Peyer's patch (tissue), 4 donors: ENCODE data around the gene MTCL1.
A peak's percentile ranks its signal among the peaks of the same experiment; 100 is the strongest.

ENCODE experiments used
- CTCF ChIP-seq, 6 experiments: fragments of 450-650 bp in 4 of 6; fragments of 200-600 bp in 2 of 6; sonication (generic) in 1 of 6; IDR thresholded peaks; one replicate each; pipeline ENCODE4 v1.5.1; 2017 to 2019; ENCODE audit warnings: antibody characterized with exemption in 6 of 6, mild to moderate bottlenecking in 3 of 6, moderate library complexity in 1 of 6
- POLR2A ChIP-seq, 2 donors: fragments of 450-650 bp; IDR thresholded peaks; one replicate each; pipeline ENCODE4 v1.5.1; 2017; ENCODE audit warnings: antibody characterized with exemption in 2 of 2, mild to moderate bottlenecking in 2 of 2, moderate library complexity in 2 of 2

GRCh38 chr18:8696749-8697211, 8.6 kb upstream of the MTCL1 start:
- TF ChIP-seq CTCF (IDR thresholded peaks at IDR 0.05) (peak; percentile 78 to 93 (median 84)), POLR2A (IDR thresholded peaks at IDR 0.05) (no peak)
